Measurements from ENCODE around the gene NDUFB7.
"Not testable (repeated sequence)": the region's sequence is repeated elsewhere in the genome, so short reads cannot be mapped to it uniquely, and the experiment has no call there.

The NDUFB7 gene

GRCh38 chr19:14553042-14553938, 18.6 kb downstream of the NDUFB7 start:
- DNase-seq (ENCODE audit: low spot score): no peak

- not testable (repeated sequence) for DNase-seq (ENCODE audit: low spot score)
Measured at GRCh38 chr19:14552006-14552360, 19.9 kb downstream of the NDUFB7 start.

DNA sequence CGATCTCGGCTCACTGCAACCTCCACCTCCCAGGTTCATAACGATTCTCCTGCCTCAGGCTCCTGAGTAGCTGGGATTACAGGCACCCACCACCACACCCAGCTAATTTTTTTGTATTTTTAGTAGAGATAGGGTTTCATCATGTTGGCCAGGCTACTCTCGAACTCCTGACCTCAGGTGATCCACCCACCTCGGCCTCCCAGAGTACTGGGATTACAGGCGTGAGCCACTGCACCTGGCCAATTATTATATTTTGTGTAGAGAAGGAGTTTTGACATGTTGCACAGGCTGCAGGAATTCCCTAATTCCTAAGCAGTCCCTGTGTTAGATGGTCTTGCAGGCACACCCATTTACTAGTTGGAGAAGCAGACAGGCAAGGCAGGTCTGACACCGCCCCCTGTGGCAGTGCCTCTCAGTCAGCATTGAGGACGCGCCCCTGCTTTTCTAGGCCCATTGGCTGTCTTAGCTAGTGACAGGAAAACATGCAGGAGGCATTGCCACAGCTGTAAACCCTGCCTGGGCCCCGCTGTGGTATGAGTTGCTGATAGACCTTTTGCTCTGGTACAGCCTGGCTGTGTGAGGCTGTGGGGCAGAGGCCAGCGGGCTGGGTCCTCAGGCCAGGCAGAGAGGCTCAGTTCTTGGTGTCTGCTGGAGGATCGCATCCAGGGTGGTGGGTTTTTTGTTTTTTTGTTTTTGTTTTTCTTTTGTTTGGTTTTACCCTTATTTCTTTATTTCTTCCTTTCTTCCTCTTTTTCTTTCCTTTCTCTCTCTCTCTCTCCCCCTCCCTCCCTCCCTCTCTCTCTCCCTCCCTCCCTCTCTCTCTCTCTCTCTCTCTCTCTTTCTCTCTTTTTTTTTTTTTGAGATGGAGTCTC, 20.5 kb downstream of the NDUFB7 start:
- peak; percentile 75 for DNase-seq (ENCODE audit: low spot score)

DNA sequence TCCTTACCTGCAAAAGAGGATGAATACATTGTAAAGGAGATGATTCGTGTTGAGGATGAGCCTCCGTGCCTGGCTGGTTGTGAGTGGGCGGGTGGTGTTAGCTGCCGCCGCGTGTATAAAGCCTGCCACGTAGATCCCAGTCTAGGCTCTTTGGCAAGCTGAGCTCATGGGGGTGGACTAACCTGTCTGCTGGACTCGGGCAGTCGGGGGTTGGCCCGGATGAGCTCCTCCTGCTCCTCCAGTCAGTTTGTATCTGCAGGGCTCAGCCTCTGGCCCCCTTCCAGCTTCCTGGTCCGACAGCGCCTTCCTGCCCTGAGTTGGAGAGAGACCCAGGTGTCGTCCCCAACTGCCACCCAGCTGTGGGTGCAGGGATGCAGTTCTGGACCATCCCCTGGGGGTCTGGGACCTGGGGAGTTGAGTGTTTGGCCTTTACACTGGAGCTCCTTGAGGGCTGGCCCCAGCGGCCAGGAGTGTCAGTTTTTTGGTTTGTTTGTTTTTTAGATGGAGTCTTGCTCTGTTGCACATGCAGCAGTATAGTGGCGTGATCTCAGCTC, 21.6 kb downstream of the NDUFB7 start:
- DNase-seq (ENCODE audit: low spot score): no peak

GRCh38 chr19:14545716-14546082, 26.2 kb downstream of the NDUFB7 start:
- no peak for DNase-seq (ENCODE audit: low spot score)

DNA sequence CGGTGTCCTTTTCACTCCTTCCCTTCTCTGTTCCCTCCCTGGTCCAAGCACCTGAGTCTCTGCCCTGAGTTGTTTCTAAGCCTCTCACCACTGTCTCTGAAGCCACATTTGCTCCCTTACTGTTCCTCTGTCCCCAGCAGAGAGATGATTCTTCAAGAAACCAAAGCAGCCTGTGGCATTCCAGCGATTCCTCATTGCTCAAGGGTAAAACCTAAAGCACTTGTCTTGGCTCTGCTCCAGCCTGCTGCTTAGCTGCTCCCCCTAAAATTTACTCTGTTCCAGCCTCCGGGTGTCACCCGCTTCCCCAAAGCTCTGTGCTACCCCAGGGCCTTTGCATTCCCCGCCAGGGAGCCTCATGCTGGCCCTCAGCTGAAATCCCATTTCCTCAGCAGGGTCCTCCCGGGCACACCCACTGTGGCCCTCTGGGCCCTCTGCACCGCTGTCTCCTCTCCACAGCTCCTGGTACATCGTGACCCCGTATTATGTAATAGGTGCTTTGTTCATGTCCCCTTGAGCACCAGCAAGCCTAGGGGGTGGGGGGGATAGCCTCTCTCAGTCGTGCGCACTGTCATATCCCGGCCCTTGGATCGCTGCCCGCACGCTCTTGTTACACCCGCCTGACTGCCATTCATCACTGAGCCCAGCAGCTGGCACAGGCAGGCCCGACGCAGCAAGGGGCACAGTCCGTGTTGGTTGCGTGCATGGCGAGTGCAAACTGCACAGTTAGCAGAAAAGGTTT, 26.7 kb downstream of the NDUFB7 start:
- DNase-seq (ENCODE audit: low spot score): no peak

DNA sequence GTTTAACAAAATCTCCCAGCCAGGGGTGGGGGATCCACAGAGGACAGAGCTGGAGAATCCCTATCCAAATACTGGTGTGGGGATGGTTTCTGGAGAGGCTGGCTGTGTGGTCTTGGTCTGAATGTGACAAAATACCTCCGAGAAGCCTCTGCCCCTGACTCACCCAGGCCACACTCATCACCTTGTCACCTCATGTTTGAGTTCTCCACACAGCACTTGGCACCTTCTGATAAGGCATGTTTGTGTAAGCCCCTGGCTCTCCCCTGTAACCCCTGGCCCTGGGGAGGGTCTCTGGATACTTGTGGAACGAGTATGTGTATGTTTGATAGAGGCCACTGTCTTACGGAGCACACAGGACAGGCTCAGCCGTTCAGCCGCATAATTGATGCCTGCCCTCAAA, 27.8 kb downstream of the NDUFB7 start:
- no peak for DNase-seq (ENCODE audit: low spot score)

GRCh38 chr19:14542711-14543328, 29.0 kb downstream of the NDUFB7 start:
- peak; percentile 21 for DNase-seq (ENCODE audit: low spot score)

- not testable (repeated sequence) for DNase-seq (ENCODE audit: low spot score)
Measured at GRCh38 chr19:14541979-14542378, 29.9 kb downstream of the NDUFB7 start.

GRCh38 chr19:14540741-14541525, 30.9 kb downstream of the NDUFB7 start:
- no peak for DNase-seq (ENCODE audit: low spot score)

- peak; percentile 88 for DNase-seq (ENCODE audit: low spot score)
Measured at GRCh38 chr19:14536926-14537692, 34.8 kb downstream of the NDUFB7 start.

DNA sequence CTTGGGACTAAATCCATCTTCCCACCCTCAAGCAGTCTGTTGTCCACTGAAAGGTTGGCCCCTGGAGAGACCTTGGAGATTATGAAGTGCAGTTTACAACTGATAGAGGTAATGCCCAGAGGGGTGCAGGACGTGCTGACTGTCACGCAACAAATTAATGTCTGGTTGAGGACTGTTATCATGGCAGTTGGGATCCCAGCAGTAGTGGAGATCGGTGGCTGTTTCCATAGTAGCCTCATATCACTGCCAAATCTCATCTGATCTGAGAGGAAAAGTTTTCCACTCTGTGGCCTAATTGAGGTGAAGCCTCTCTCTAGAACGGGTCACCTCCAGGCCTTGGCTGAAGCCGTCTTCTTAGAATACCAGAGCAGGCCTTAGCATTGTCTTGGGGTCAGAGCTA, 38.4 kb downstream of the NDUFB7 start:
- DNase-seq (ENCODE audit: low spot score): no peak

DNA sequence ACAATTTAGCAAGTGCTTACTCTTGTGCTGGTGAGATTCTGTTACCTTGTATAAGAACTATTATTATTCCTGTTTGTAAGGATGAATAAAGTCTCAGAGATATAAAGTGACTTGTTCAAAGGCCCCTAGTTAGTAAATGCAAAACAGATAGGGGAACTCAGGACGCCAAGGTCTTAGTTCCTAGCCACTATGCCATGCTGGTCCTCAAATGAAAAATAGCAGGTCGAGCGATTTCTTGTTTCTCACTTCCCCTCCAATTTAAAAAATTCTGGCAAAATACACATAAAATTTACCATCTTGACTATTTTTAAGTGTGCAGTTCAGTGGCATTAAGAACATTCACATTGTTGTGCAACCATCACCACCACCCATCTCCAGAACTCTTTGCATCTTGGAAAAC, 41.4 kb downstream of the NDUFB7 start:
- no peak for DNase-seq (ENCODE audit: low spot score)

GRCh38 chr19:14530005-14530348, 41.9 kb downstream of the NDUFB7 start:
- DNase-seq (ENCODE audit: low spot score): peak; percentile 35

- peak; percentile 100 for DNase-seq (ENCODE audit: low spot score)
Measured at GRCh38 chr19:14529254-14530004, 42.4 kb downstream of the NDUFB7 start, which contains the start of gene TECR. TECR (plus strand) TSS chr19:14529594; CDS start chr19:14529697, 103 bp downstream.

- DNase-seq (ENCODE audit: low spot score): no peak
Measured at GRCh38 chr19:14528419-14529253, 43.2 kb downstream of the NDUFB7 start.

DNA sequence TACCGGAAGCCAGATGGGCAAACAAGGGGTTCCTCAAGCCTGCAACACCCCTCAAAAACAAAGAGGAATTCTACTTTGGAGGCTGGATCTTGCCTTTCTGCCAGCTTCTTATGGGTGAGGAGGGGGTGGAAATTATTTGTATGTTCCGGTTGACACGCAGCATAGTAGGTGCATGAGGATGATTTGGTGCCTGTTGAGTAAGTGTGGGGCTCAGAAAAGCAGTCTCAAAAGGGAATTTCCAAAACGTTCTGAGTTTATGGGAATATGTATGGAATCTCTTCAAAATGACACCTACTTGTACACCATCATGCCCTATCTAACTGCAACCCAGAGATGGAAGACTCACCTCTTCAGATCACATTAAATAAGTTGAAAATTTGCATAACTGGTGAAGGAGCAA, 45.4 kb downstream of the NDUFB7 start:
- DNase-seq (ENCODE audit: low spot score): no peak

- DNase-seq (ENCODE audit: low spot score): no peak
Measured at GRCh38 chr19:14525729-14526128, 46.1 kb downstream of the NDUFB7 start.
